ENCODE data around the gene CARD19.

Gene CARD19

GRCh38 chr9:93161786-93162562 lies 66.0 kb downstream of the CARD19 start:
- DNase-seq (ENCODE audit: low spot score), result no peak
